LoVo (cell line): Measurements from ENCODE around the gene NEURL1B.
A peak's percentile ranks its signal among the peaks of the same experiment; 100 is the strongest.

Experiments
- DNase-seq: peaks from one replicate; pipeline ENCODE4 v3.0.0-alpha.2; 2016; ENCODE audit warnings: low spot score

Gene NEURL1B

GRCh38 chr5:172678902-172679301 lies 37.8 kb downstream of the NEURL1B start:
- no peak for DNase-seq

GRCh38 chr5:172679628-172680212 lies 38.7 kb downstream of the NEURL1B start:
- DNase-seq = peak; percentile 52

GRCh38 chr5:172680921-172681320 lies 39.9 kb downstream of the NEURL1B start:
- DNase-seq = no peak

GRCh38 chr5:172681421-172681820 lies 40.4 kb downstream of the NEURL1B start:
- DNase-seq = no peak

- no peak for DNase-seq
Measured at GRCh38 chr5:172683264-172683644, 42.2 kb downstream of the NEURL1B start.

GRCh38 chr5:172683645-172684471 lies 42.8 kb downstream of the NEURL1B start:
- no peak for DNase-seq

GRCh38 chr5:172685091-172685490 lies 44.0 kb downstream of the NEURL1B start:
- DNase-seq = no peak

- no peak for DNase-seq
Measured at GRCh38 chr5:172686111-172686510, 45.0 kb downstream of the NEURL1B start.

- no peak for DNase-seq
Measured at GRCh38 chr5:172686539-172687390, 45.7 kb downstream of the NEURL1B start.

- peak; percentile 37 for DNase-seq
Measured at GRCh38 chr5:172687940-172688339, 46.9 kb downstream of the NEURL1B start.

- DNase-seq = peak; percentile 41
Measured at GRCh38 chr5:172688349-172689217, 47.5 kb downstream of the NEURL1B start.

- DNase-seq = no peak
Measured at GRCh38 chr5:172689218-172689572, 48.1 kb downstream of the NEURL1B start.

GRCh38 chr5:172689801-172690200 lies 48.7 kb downstream of the NEURL1B start:
- no peak for DNase-seq

GRCh38 chr5:172690258-172691075 lies 49.4 kb downstream of the NEURL1B start:
- no peak for DNase-seq

- no peak for DNase-seq
Measured at GRCh38 chr5:172691886-172692285, 50.8 kb downstream of the NEURL1B start.

GRCh38 chr5:172692451-172692850 lies 51.4 kb downstream of the NEURL1B start:
- DNase-seq = no peak

- DNase-seq = no peak
Measured at GRCh38 chr5:172692981-172693380, 51.9 kb downstream of the NEURL1B start.

- no peak for DNase-seq
Measured at GRCh38 chr5:172694061-172694460, 53.0 kb downstream of the NEURL1B start.

GRCh38 chr5:172694541-172694940 lies 53.5 kb downstream of the NEURL1B start:
- no peak for DNase-seq

- no peak for DNase-seq
Measured at GRCh38 chr5:172695232-172696054, 54.4 kb downstream of the NEURL1B start.
